GM18907 (cell line): ENCODE data around the gene SLCO4C1.

Experiments used
- ATAC-seq: cut with Tn5 transposase; IDR thresholded peaks from one replicate; pipeline ENCODE4 v1.9.1; 2021; ENCODE audit warnings: mild to moderate bottlenecking, moderate library complexity; ENCODE audit not compliant: unreplicated experiment

Gene SLCO4C1

GRCh38 chr5:102271759-102272158 is 24.3 kb downstream of the SLCO4C1 start:
- no peak for ATAC-seq

GRCh38 chr5:102270036-102270435 is 26.0 kb downstream of the SLCO4C1 start:
- no peak for ATAC-seq

DNA sequence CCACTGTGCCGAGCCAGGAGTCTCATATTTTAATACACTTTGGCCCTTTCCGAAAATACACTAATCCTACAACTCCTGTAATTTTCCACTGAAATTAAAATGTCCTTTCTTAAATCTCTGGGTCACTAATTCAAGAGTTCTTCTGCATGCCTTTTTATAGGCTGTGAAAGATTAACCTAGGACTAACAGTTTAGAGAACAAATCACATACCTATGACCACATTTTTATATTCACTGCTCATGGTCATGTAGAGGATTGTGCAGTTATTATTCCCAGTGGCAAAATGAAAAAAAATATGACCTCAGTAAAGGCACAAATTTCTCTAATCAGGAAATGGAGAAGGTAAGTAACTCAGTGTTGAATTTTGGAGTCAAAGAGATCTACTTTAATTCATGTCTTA is 33.4 kb downstream of the SLCO4C1 start:
- no peak for ATAC-seq

- no peak for ATAC-seq
Observed at GRCh38 chr5:102249381-102249780, 46.7 kb downstream of the SLCO4C1 start.

DNA sequence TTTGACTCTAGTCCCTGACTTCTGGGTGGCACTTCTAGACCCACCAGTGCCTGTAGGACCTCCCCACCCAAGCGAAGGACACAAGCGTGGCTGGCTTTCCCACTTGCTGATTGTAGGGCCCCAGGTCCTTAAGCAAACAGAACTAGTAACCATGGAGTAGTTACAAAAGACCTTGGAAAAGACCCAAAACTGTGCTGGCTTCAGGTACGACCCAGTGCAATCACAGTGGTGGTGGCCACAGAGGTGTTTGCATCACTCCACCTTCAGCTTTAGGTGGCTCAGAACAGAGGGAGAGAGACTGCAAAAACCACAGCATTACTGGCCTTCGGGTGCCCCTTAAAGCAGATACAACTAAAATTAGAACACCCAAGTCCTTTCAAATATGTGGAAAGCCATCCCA is 52.9 kb downstream of the SLCO4C1 start:
- no peak for ATAC-seq

DNA sequence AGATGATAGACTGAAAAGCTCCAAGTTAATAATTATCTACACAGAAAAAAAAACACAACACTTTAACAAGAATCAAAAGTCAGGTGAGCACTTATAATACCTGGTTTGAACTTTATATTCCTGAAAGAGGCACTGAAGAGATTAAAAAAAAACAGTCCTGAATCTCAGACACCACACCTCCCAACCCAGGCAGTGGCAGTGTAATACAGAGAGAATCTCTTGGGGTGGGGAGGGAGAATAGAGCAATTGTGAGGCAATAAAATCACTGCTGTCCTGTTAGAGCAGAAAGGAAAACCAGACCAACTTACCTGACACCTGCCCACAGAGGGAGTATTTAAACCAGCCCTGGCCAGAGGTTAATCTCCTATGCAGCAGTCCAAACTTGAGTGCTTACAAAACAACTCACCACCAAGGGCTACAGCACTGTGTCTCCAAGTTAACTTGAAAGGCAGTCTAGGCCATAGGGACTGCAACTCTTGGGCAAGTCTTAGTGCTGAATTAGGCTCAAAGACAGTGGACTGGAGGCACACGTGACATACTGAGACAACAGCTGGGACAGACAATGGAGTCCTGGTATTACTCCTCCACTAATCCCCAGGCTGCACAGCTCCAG is 54.2 kb downstream of the SLCO4C1 start:
- no peak for ATAC-seq

GRCh38 chr5:102231693-102232619 is 64.1 kb downstream of the SLCO4C1 start:
- peak; percentile 88 for ATAC-seq

GRCh38 chr5:102229685-102230084 is 66.4 kb downstream of the SLCO4C1 start:
- no peak for ATAC-seq

DNA sequence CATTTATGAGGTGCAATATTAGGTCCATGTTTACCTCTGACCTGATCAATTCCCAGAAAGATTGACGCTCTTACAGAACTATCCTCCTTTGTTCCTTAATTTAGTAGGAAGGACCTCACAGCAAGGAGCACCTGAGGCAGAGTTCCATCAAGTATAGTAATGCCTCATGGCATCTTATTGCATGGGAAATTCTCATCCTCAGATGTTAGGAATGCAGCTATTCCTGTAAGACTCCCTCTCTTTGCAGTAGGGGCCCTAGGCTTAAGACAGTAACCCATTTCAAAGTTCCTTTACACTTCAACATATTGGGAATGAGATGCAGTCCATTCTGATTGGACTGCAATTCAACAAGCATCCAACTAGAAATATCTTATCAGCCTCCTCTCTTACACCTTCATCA is 69.8 kb downstream of the SLCO4C1 start:
- no peak for ATAC-seq

DNA sequence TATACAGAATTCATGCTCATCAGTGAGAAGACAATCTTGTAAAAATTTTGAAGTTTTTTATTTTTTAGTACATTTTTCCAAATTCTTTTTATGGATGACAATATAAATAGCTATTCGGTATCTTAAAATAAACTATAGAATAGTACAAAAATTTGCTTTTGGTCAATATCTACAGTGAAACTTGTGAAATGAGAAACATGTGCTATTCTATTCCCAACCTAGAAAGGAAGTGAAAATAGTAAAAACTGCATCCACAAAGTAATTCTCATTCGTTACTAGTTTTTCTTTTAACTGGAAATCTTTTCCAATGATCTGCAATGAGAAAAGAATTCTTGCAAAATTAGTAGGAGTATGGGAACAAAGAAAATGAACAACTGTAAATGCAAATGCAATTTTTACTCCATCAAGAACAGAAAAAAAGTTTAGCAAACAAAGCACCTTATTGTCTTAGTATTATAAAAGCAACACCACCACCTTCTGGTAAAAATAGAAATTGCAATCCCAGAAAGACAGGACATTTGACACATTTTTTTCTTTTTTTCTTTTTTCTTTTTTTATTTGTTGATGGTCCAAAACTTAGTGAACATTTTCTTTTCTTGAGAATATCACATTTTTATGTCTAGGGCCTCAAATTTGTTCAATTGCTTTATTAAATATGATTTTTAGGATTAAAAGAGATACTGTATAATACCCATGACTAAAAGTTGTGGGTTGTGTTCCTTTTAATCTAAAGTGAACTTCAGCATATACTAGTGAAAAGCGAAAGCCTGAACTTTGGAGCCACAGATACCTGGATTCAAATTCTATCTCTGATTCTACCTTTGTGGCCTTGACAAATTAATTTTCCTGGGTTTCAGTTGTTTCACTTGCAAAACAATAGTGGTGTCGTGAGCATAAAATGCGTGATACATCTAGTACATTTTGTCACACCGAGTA is 72.3 kb downstream of the SLCO4C1 start:
- ATAC-seq: peak; percentile 63

DNA sequence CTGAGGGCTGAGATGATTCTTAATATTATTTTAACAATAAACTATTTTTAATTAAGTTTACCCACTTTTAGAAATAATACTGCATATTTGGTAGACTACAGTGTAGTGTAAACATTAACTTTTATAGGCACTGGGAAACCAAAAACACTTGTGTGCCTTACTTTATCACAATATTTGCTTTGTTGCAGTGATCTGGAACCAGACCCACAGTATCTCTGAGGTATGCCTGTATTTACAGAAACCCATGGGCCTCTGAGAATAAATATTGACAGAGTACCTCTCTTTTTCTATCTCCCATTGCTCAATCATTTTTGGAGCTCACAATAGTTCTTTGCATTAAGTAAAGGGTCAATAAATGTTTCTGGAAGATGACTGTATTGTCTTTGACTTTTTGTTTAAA is 73.3 kb downstream of the SLCO4C1 start:
- no peak for ATAC-seq

DNA sequence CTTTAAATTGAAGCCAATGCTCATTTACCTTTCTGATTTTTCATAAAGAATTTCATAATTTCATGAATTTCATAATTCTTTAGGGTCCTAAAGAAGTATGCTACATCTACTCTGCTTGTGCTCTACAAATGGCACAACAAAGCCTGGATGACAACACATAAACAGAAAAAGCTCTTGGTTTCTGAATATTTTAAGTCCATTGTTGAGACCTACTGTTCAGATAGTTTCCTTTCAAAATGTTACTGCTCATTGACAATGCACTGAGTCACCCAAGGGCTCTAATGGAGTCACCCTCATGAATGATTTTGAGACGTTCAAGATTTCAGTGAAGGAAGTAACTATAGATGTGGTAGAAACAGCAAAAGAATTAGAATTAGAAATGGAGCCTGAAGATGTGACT is 74.1 kb downstream of the SLCO4C1 start:
- ATAC-seq: no peak

DNA sequence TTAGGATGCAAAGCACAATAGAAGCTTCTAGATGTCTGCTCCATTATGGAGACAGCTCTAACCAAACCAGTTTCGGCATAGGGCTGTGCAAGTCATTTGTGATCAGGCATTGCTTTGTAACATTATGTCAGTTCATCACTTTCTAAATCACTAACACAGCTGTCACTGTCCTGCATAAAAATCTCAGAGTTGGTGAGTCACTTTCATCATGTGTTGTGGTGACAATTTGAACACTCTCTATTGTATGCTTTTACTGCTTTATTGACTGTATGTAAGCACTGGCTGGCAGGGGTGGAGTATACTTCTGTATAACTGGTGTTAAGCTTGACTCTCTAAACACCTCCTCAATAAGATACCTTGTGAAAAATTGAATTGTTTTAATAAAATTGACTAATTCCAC is 77.9 kb downstream of the SLCO4C1 start:
- peak; percentile 51 for ATAC-seq

DNA sequence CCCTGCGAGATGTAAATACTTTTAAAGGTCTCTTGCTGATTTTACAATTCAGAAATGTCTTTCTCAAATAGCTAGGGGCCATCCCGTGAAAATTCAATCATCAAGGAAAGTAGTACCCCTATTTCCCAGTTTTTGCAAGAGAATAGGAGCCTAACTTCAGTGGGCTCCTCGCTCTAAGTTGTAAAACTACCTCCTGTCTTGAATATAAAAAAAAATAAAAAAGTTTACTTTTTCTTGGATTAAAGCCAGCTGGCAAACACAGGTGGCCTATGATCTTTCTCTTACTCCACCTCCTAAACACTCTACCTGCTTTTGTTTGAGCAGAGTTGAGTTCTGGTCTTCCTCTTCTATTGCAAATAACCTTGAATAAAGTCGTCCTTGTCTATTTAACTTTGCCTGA is 79.4 kb downstream of the SLCO4C1 start:
- ATAC-seq: no peak

- no peak for ATAC-seq
Observed at GRCh38 chr5:102211165-102211564, 84.9 kb downstream of the SLCO4C1 start.

GRCh38 chr5:102200861-102201260 is 95.2 kb downstream of the SLCO4C1 start:
- no peak for ATAC-seq

- no peak for ATAC-seq
Observed at GRCh38 chr5:102196481-102196880, 99.6 kb downstream of the SLCO4C1 start.
